Neuronal stem cell (in vitro differentiated cells): Measurements from ENCODE around the gene RASAL2. TPM values are rescaled to one million over a fixed set of nuclear protein-coding genes. Genes with fewer than 3 reads are reported as not detected.

Experiments
- DNase-seq: peaks from one replicate; pipeline ENCODE4 v3.0.0-alpha.2; 2013; ENCODE audit warnings: low spot score
- H2AFZ ChIP-seq: one replicate; pipeline ENCODE4 v1.6.1; 2013; ENCODE audit warnings: mild to moderate bottlenecking, low read length, inconsistent platforms
- H2AK5ac ChIP-seq: 2 replicates; pipeline ENCODE4 v1.6.1; 2013; ENCODE audit warnings: low read depth, mild to moderate bottlenecking, inconsistent platforms, low read length, moderate library complexity, mixed read lengths
- H2BK120ac ChIP-seq: 2 replicates; pipeline ENCODE4 v1.6.1; 2013; ENCODE audit warnings: low read depth, mild to moderate bottlenecking, inconsistent platforms, low read length, moderate library complexity, mixed read lengths
- H2BK12ac ChIP-seq: one replicate; pipeline ENCODE4 v1.6.1; 2013; ENCODE audit warnings: low read length, inconsistent platforms
- H2BK15ac ChIP-seq: 2 replicates; pipeline ENCODE4 v1.6.1; 2013; ENCODE audit warnings: mild to moderate bottlenecking, low read length, inconsistent platforms, mixed read lengths
- H2BK5ac ChIP-seq: one replicate; pipeline ENCODE4 v1.6.1; 2013; ENCODE audit warnings: inconsistent platforms, mild to moderate bottlenecking, low read length, moderate library complexity
- H3K14ac ChIP-seq: one replicate; pipeline ENCODE4 v1.6.1; 2013; ENCODE audit warnings: low read length, inconsistent platforms
- H3K18ac ChIP-seq: 2 replicates; pipeline ENCODE4 v1.6.1; 2013; ENCODE audit warnings: low read length, inconsistent platforms
- H3K23ac ChIP-seq: 2 replicates; pipeline ENCODE4 v1.6.1; 2013; ENCODE audit warnings: low read depth, mild to moderate bottlenecking, mixed read lengths, low read length, inconsistent platforms; ENCODE audit not compliant: poor library complexity
- H3K27ac ChIP-seq: replicated peaks from 3 replicates; pipeline ENCODE4 v1.5.1; 2013; ENCODE audit warnings: low read length, inconsistent platforms
- H3K27me3 ChIP-seq, 3 experiments: 2 replicates each; pipeline ENCODE4 v1.6.1; 2013; ENCODE audit warnings: low read length in 3 of 3, mild to moderate bottlenecking in 2 of 3, inconsistent platforms in 1 of 3, low read depth in 1 of 3, mixed read lengths in 1 of 3, moderate library complexity in 1 of 3; ENCODE audit not compliant: control insufficient read depth in 3 of 3, insufficient read depth in 3 of 3
- H3K36me3 ChIP-seq, 2 donors: replicated peaks in 1 of 2; 2 replicates each; pipeline ENCODE4 v1.6.1; 2013; ENCODE audit warnings: low read length in 2 of 2; ENCODE audit not compliant: control insufficient read depth in 2 of 2, insufficient read depth in 2 of 2
- H3K4ac ChIP-seq: 2 replicates; pipeline ENCODE4 v1.6.1; 2013; ENCODE audit warnings: inconsistent platforms, mild to moderate bottlenecking, low read length, moderate library complexity
- H3K4me1 ChIP-seq, 2 donors: 1 replicate in 1 of 2; 2 replicates in 1 of 2; pipeline ENCODE4 v1.6.1; 2013; ENCODE audit warnings: low read length in 2 of 2, low read depth in 1 of 2; ENCODE audit not compliant: control insufficient read depth in 2 of 2, insufficient read depth in 1 of 2
- H3K4me2 ChIP-seq: one replicate; pipeline ENCODE4 v1.6.1; 2013; ENCODE audit warnings: mild to moderate bottlenecking, low read length, inconsistent platforms; ENCODE audit not compliant: insufficient read depth, poor library complexity, severe bottlenecking
- H3K4me3 ChIP-seq, 2 donors: 2 replicates each; pipeline ENCODE4 v1.5.1; 2013; ENCODE audit warnings: low read length in 2 of 2, mild to moderate bottlenecking in 2 of 2, inconsistent platforms in 1 of 2, moderate library complexity in 1 of 2
- H3K79me1 ChIP-seq: one replicate; pipeline ENCODE4 v1.6.1; 2013; ENCODE audit warnings: low read depth, mild to moderate bottlenecking, inconsistent platforms, low read length, moderate library complexity
- H3K9ac ChIP-seq: one replicate; pipeline ENCODE4 v1.6.1; 2013; ENCODE audit warnings: mild to moderate bottlenecking, low read depth, low read length, inconsistent platforms; ENCODE audit not compliant: poor library complexity
- H3K9me3 ChIP-seq, 2 donors: replicated peaks in 1 of 2; 2 replicates each; pipeline versions ENCODE3 to v1.6.1; 2013; ENCODE audit warnings: low read length in 2 of 2, mild to moderate bottlenecking in 2 of 2, inconsistent platforms in 1 of 2, low read depth in 1 of 2, mixed read lengths in 1 of 2, moderate library complexity in 1 of 2; ENCODE audit not compliant: control insufficient read depth in 2 of 2, insufficient read depth in 1 of 2
- H4K8ac ChIP-seq: one replicate; pipeline ENCODE4 v1.6.1; 2013; ENCODE audit warnings: low read depth, mild to moderate bottlenecking, inconsistent platforms, low read length, moderate library complexity
- H4K91ac ChIP-seq: one replicate; pipeline ENCODE4 v1.6.1; 2013; ENCODE audit warnings: low read length, low read depth, mild to moderate bottlenecking, inconsistent platforms; ENCODE audit not compliant: poor library complexity
- WGBS, 2 donors: extraction: QIAGEN DNeasy Blood & Tissue Kit; methylation state at CpG; one replicate each; pipeline ENCODE4 v1.1.7; 2013; ENCODE audit warnings: missing lambda C conversion rate in 2 of 2, mixed read lengths in 1 of 2; ENCODE audit not compliant: insufficient read length in 2 of 2, insufficient replicate concordance in 1 of 2; ENCODE audit errors: extremely low coverage in 2 of 2; 5-methylcytosine and 5-hydroxymethylcytosine counted together
- polyA plus RNA-seq, 2 experiments: library from polyadenylated mRNA; stranded (reverse); fragments of 200-250 nt; gene quantifications; one replicate each; pipeline ENCODE4 v1.2.3, GENCODE V29; 2013

RASAL2 gene
- 7.1 TPM for polyA plus RNA-seq (2013, experiment 1 of 2)
- polyA plus RNA-seq (2013, experiment 2 of 2): 7.1 TPM

DNA sequence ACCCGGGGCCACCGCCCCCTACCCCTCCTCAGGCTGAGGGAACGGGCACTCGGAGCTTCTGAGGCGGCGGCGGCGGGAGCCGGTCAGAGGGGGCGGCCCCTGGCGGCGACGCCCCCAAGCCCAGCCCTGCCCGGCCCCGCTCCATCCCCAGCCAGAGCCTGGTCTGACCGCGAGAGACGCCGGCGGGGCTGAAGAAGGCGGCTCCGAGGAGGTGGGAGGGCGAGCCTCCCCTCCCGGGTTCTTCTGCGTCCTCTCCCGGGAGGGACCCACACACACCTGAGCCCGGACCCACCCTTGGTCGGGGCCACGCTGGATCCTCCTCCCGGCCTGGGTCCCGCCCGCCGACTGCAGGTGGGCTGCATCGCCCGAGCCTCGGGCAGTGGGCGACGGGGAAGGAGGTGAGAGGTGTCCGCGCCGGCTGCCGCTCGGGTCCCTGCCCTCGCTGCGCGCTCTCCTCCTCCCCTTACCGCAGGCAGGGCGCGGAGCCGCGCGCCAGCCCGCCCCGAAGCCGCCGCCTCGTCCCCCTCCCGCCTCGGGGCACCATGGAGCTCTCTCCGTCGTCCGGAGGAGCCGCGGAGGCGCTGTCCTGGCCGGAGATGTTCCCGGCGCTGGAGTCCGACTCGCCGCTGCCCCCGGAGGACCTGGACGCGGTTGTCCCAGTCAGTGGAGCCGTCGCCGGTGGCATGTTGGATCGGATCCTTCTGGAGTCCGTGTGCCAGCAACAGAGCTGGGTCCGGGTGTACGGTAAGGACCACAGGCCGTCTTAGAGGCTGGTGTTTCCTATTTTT lies at the start of gene RASAL2:
TSS of gene RASAL2 (plus strand) at position 154 of the 788 bp plus-strand sequence. CDS start at position 543, 389 bp downstream.
- H2AFZ ChIP-seq: peak within 1 kb of the TSS; percentile 98
- peak within 1 kb of the TSS; percentile 3 for H3K14ac ChIP-seq
- peak within 1 kb of the TSS; percentile 95 for H3K27ac ChIP-seq
- H3K36me3 ChIP-seq: no peaks in the 10 kb centered on the region
- H3K9me3 ChIP-seq: no peaks in the 10 kb centered on the region
- no peak within 1 kb of the TSS for H2BK15ac ChIP-seq
- DNase-seq: peak; percentile 83
- H3K79me1 ChIP-seq: peaks cover 2% of the 10 kb centered on the region
- H4K91ac ChIP-seq: no peak within 1 kb of the TSS
- peak within 1 kb of the TSS; percentile 69 for H3K4me2 ChIP-seq
- H3K23ac ChIP-seq: peak within 1 kb of the TSS; percentile 82
- peak within 1 kb of the TSS; percentile 30 for H2BK12ac ChIP-seq
- no peak within 1 kb of the TSS for H2AK5ac ChIP-seq
- peaks cover 3 to 7% of the 10 kb centered on the region in 2 donors for H3K4me1 ChIP-seq
- peak within 1 kb of the TSS; percentile 53 for H2BK120ac ChIP-seq
- WGBS, 2 donors: no CpG with 5 or more reads among the region's 82 CpGs
- H3K4me3 ChIP-seq: peak within 1 kb of the TSS; percentile 65 to 99
- no peak within 1 kb of the TSS for H3K4ac ChIP-seq
- peak within 1 kb of the TSS; percentile 95 for H3K18ac ChIP-seq
- peak within 1 kb of the TSS; percentile 83 for H2BK5ac ChIP-seq
- peak within 1 kb of the TSS; percentile 97 for H3K9ac ChIP-seq
- H4K8ac ChIP-seq: no peak within 1 kb of the TSS
- H3K27me3 ChIP-seq: no peaks in the 10 kb centered on the region

- Histone ChIP-seq H2BK5ac (no peak overlapping the region), H3K27ac (no peak overlapping the region)
- no CpG with 5 or more reads among the region's 1 CpG for WGBS, 2 donors
Observed at GRCh38 chr1:178046591-178047270, 47.2 kb upstream of the RASAL2 start.

DNA sequence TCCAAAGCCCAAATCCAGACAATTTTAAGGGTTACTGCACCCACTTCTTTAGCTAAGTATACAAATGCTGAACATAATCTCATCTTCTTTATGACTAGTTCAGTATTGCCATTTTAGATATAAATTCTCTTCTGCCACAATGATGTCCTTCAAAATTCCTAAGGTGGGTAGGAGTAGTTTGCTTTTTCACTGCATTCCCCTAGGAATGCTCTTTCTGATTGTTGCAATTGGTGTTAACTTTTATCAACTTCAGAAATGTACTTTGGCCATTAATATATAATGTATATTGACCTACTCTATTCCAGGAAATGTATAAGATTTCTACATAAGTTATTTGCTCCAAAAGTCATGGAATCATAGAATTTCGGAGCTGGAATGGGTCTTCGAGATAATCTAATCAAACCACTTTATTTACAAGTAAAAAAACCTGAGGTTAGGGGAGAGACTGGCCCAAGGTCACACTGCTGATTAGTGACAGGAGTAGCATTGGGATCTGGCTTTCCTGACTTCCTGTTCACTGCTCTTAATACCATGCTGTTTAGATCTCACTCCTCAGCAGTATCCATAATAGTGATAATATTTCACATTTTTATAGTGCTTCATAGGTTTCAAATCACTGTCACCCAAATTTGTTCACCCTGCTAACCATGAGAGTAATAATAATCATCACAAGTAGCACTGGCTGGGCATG lies 46.4 kb upstream of the RASAL2 start:
- no peak overlapping the region for H3K27ac ChIP-seq
- no peak overlapping the region for H4K8ac ChIP-seq
- no peak overlapping the region for H2AK5ac ChIP-seq
- H3K9me3 ChIP-seq: no peaks in the 10 kb centered on the region
- no peaks in the 10 kb centered on the region for H3K27me3 ChIP-seq
- peaks cover 0 to 1% of the 10 kb centered on the region in 2 donors for H3K4me1 ChIP-seq
- no peak overlapping the region for H3K4me3 ChIP-seq
- H4K91ac ChIP-seq: no peak overlapping the region
- no peak for DNase-seq
- no peak overlapping the region for H3K18ac ChIP-seq
- no peaks in the 10 kb centered on the region for H3K79me1 ChIP-seq
- H3K9ac ChIP-seq: no peak overlapping the region
- no CpG with 5 or more reads among the region's 2 CpGs for WGBS, 2 donors
- H2AFZ ChIP-seq: no peak overlapping the region
- H2BK12ac ChIP-seq: no peak overlapping the region
- no peaks in the 10 kb centered on the region for H3K36me3 ChIP-seq
- H3K14ac ChIP-seq: no peak overlapping the region
- no peak overlapping the region for H2BK15ac ChIP-seq
- no peak overlapping the region for H3K4me2 ChIP-seq
- no peak overlapping the region for H2BK120ac ChIP-seq
- H3K4ac ChIP-seq: no peak overlapping the region
- no peak overlapping the region for H3K23ac ChIP-seq
- H2BK5ac ChIP-seq: no peak overlapping the region

More at GRCh38 chr1:178046591-178047270, 47.2 kb upstream of the RASAL2 start:
- Histone ChIP-seq H3K9ac (no peak overlapping the region), H2AK5ac (no peak overlapping the region), H3K4me2 (no peak overlapping the region), H3K14ac (no peak overlapping the region), H2BK12ac (no peak overlapping the region), H3K18ac (no peak overlapping the region), H3K23ac (no peak overlapping the region), H4K91ac (no peak overlapping the region), H3K4me1 (no peaks in the 10 kb centered on the region), H2BK120ac (no peak overlapping the region), H3K27me3 (no peaks in the 10 kb centered on the region), H3K79me1 (no peaks in the 10 kb centered on the region), H3K4me3 (no peak overlapping the region), H2AFZ (no peak overlapping the region), H3K9me3 (no peaks in the 10 kb centered on the region), H2BK15ac (no peak overlapping the region), H3K36me3 (no peaks in the 10 kb centered on the region), H4K8ac (no peak overlapping the region), H3K4ac (no peak overlapping the region)
- no peak for DNase-seq
